A673 (cell line): ENCODE data around the gene YES1. TPM values are rescaled to one million over a fixed set of nuclear protein-coding genes. Genes with fewer than 3 reads are reported as not detected.

ENCODE experiments used
- BruUV-seq: library from RNA; stranded (reverse); fragments of 400-500 nt; replicated peaks from 2 replicates; lab custom pipeline; 2021; lab: Mats Ljungman, UMichigan
- CTCF ChIA-PET: fragments of 300-600 bp; sonication (Branson Sonifier 250); formaldehyde crosslinking; loops from one replicate; lab custom pipeline; 2022; ENCODE audit warnings: antibody characterized with exemption; lab: Charles Lee
- POLR2A ChIA-PET: fragments of 300-600 bp; sonication (Branson Sonifier 250); formaldehyde crosslinking; loops from one replicate; lab custom pipeline; 2022; ENCODE audit warnings: antibody characterized with exemption; ENCODE audit not compliant: low non-redundant PET; lab: Charles Lee
- DNase-seq: peaks from one replicate; pipeline ENCODE4 v3.0.0-alpha.2; 2015; ENCODE audit warnings: low spot score
- H3K27ac ChIP-seq: fragments of 200-600 bp; sonication (generic); 2 replicates; pipeline ENCODE4 v1.5.1; 2016; ENCODE audit warnings: mixed run types, low read depth, mild to moderate bottlenecking, mixed read lengths, antibody characterized with exemption, low read length; ENCODE audit not compliant: poor library complexity, severe bottlenecking
- H3K27me3 ChIP-seq: fragments of 200-600 bp; sonication (generic); replicated peaks from 2 replicates; pipeline ENCODE4 v1.6.1; 2017; ENCODE audit warnings: mixed run types, low read depth, mild to moderate bottlenecking, mixed read lengths, antibody characterized with exemption, low read length; ENCODE audit not compliant: insufficient read depth, poor library complexity
- H3K36me3 ChIP-seq: fragments of 200-600 bp; sonication (generic); 2 replicates; pipeline ENCODE4 v1.6.1; 2016; ENCODE audit warnings: mixed run types, mild to moderate bottlenecking, mixed read lengths, antibody characterized with exemption, low read length; ENCODE audit not compliant: insufficient read depth, poor library complexity, severe bottlenecking
- H3K4me1 ChIP-seq: fragments of 200-600 bp; sonication (generic); 2 replicates; pipeline ENCODE4 v1.6.1; 2017; ENCODE audit warnings: mixed run types, mild to moderate bottlenecking, mixed read lengths, antibody characterized with exemption, low read length; ENCODE audit not compliant: insufficient read depth, poor library complexity, severe bottlenecking
- H3K4me3 ChIP-seq: fragments of 200-600 bp; sonication (generic); 2 replicates; pipeline ENCODE4 v1.5.1; 2016; ENCODE audit warnings: low read depth, mixed run types, mild to moderate bottlenecking, mixed read lengths, low read length; ENCODE audit not compliant: poor library complexity, severe bottlenecking
- H3K9me3 ChIP-seq: fragments of 200-600 bp; sonication (generic); 2 replicates; pipeline ENCODE4 v1.6.1; 2016; ENCODE audit warnings: mixed run types, low read depth, mild to moderate bottlenecking, mixed read lengths, antibody characterized with exemption, low read length; ENCODE audit not compliant: poor library complexity, severe bottlenecking
- CTCF ChIP-seq: fragments of 300-800, 200-600 bp; sonication (generic); conservative IDR thresholded peaks from 2 replicates; pipeline ENCODE4 v1.5.1; 2017; ENCODE audit warnings: low read depth, mild to moderate bottlenecking, antibody characterized with exemption, low read length, moderate library complexity, mixed read lengths
- EZH2 ChIP-seq: fragments of 200-600 bp; sonication (generic); IDR thresholded peaks from 2 replicates; pipeline ENCODE4 v1.6.1; 2017; ENCODE audit warnings: borderline replicate concordance, low read depth, mild to moderate bottlenecking, mixed read lengths, antibody characterized with exemption, low read length; ENCODE audit not compliant: poor library complexity, severe bottlenecking
- intact Hi-C: fragments of 100-400 bp; cut with micrococcal nuclease; formaldehyde crosslinking; loops from one replicate; pipeline ENCODE4 v1.10.0; 2022; ENCODE audit not compliant: unreplicated experiment
- total RNA-seq: library from RNA; stranded (reverse); gene quantifications from 2 replicates; pipeline ENCODE4 v1.2.3, GENCODE V29; 2021

Gene YES1
- total RNA-seq, 1 experiment from 2014 or later = 138 TPM

- TF ChIP-seq CTCF (0 out of 2 replicates have a peak, but pooled peaks have one; percentile 12), EZH2 (no peak)
- BruUV-seq = no TSS peak
- Histone ChIP-seq H3K27me3 (no peaks in the 10 kb centered on the region), H3K9me3 (no peaks in the 10 kb centered on the region), H3K27ac (no peak overlapping the region), H3K36me3 (no peaks in the 10 kb centered on the region), H3K4me1 (no peaks in the 10 kb centered on the region), H3K4me3 (no peak overlapping the region)
- intact Hi-C loops = no loop called here
- POLR2A ChIA-PET = no interaction called here
- no peak for DNase-seq
- CTCF ChIA-PET = no interaction called here
These were observed 125.5 kb downstream of the YES1 start for GRCh38 chr18:686339-687111.

GRCh38 chr18:685438-685837 lies 126.6 kb downstream of the YES1 start:
- Histone ChIP-seq H3K4me1 (no peaks in the 10 kb centered on the region), H3K27ac (no peak overlapping the region), H3K27me3 (no peaks in the 10 kb centered on the region), H3K4me3 (no peak overlapping the region), H3K9me3 (no peaks in the 10 kb centered on the region), H3K36me3 (no peaks in the 10 kb centered on the region)
- TF ChIP-seq CTCF (no peak), EZH2 (no peak)
- no TSS peak for BruUV-seq
- CTCF ChIA-PET = no interaction called here
- no peak for DNase-seq
- POLR2A ChIA-PET = no interaction called here
- intact Hi-C loops = no loop called here

- no peaks in the 10 kb centered on the region for H3K4me1 ChIP-seq
- CTCF ChIA-PET = no interaction called here
- BruUV-seq = no TSS peak
- TF ChIP-seq EZH2 = no peak
- TF ChIP-seq CTCF = no peak
- no peaks in the 10 kb centered on the region for H3K9me3 ChIP-seq
- no peak for DNase-seq
- no peak overlapping the region for H3K27ac ChIP-seq
- H3K4me3 ChIP-seq = no peak overlapping the region
- POLR2A ChIA-PET = no interaction called here
- H3K27me3 ChIP-seq = no peaks in the 10 kb centered on the region
- intact Hi-C loops = no loop called here
- H3K36me3 ChIP-seq = peaks cover 3% of the 10 kb centered on the region
These were observed 128.5 kb downstream of the YES1 start for GRCh38 chr18:683531-683930.
